Brain microvascular endothelial cell (primary cell): ENCODE measurements around the gene USP21.
A peak's percentile ranks its signal among the peaks of the same experiment; 100 is the strongest.

Experiments used
- DNase-seq: peaks from one replicate; pipeline ENCODE4 v3.0.0-alpha.2; 2020
- H3K27ac ChIP-seq: fragments of 250-450 bp; sonication (Bioruptor Pico); 2 replicates; pipeline ENCODE4 v1.5.1; 2020; ENCODE audit warnings: mild to moderate bottlenecking, moderate library complexity
- H3K27me3 ChIP-seq: fragments of 250-450 bp; sonication (Bioruptor Pico); replicated peaks from 2 replicates; pipeline ENCODE4 v1.5.1; 2020; ENCODE audit warnings: mild to moderate bottlenecking
- H3K36me3 ChIP-seq: fragments of 250-450 bp; sonication (Bioruptor Pico); replicated peaks from 2 replicates; pipeline ENCODE4 v1.5.1; 2020; ENCODE audit warnings: mild to moderate bottlenecking
- H3K4me3 ChIP-seq: 2 replicates; pipeline ENCODE4 v1.5.1; 2011; ENCODE audit warnings: low read depth, mild to moderate bottlenecking, control low read depth, low read length, moderate library complexity
- in situ Hi-C: cut with HindIII; loops from 2 replicates; pipeline ENCODE4 v1.10.0; 2017; ENCODE audit warnings: low sequenced_read_pairs, low pct_ligation_motif_present
- TF ChIP-seq, protein P1 (sequence below): IDR thresholded peaks from 2 replicates; pipeline ENCODE4 v1.5.1; 2011; ENCODE audit warnings: low read depth, mild to moderate bottlenecking, moderate library complexity, low read length, control low read depth, inconsistent platforms; ENCODE audit errors: missing control alignments

Gene USP21

GRCh38 chr1:161171191-161171590 lies 11.9 kb downstream of the USP21 start:
- no peak for DNase-seq
- Histone ChIP-seq H3K4me3 (no peak overlapping the region), H3K27ac (no peak overlapping the region), H3K27me3 (no peaks in the 10 kb centered on the region), H3K36me3 (peaks cover 53% of the 10 kb centered on the region)
- in situ Hi-C loops = no loop called here
- TF ChIP-seq, protein P1, sequence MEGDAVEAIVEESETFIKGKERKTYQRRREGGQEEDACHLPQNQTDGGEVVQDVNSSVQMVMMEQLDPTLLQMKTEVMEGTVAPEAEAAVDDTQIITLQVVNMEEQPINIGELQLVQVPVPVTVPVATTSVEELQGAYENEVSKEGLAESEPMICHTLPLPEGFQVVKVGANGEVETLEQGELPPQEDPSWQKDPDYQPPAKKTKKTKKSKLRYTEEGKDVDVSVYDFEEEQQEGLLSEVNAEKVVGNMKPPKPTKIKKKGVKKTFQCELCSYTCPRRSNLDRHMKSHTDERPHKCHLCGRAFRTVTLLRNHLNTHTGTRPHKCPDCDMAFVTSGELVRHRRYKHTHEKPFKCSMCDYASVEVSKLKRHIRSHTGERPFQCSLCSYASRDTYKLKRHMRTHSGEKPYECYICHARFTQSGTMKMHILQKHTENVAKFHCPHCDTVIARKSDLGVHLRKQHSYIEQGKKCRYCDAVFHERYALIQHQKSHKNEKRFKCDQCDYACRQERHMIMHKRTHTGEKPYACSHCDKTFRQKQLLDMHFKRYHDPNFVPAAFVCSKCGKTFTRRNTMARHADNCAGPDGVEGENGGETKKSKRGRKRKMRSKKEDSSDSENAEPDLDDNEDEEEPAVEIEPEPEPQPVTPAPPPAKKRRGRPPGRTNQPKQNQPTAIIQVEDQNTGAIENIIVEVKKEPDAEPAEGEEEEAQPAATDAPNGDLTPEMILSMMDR = peak; percentile 61

- Histone ChIP-seq H3K27me3 (no peaks in the 10 kb centered on the region), H3K4me3 (no peak overlapping the region), H3K36me3 (peaks cover 53% of the 10 kb centered on the region), H3K27ac (no peak overlapping the region)
- no peak for DNase-seq
- TF ChIP-seq, protein P1 = no peak
- in situ Hi-C loops = no loop called here
These were observed 12.4 kb downstream of the USP21 start for GRCh38 chr1:161171696-161172095.

- H3K4me3 ChIP-seq = no peak overlapping the region
- peaks cover 53% of the 10 kb centered on the region for H3K36me3 ChIP-seq
- H3K27ac ChIP-seq = peak overlapping the region; percentile 84
- in situ Hi-C loops = no loop called here
- H3K27me3 ChIP-seq = no peaks in the 10 kb centered on the region
- TF ChIP-seq, protein P1 = no peak
- no peak for DNase-seq
These were observed 13.0 kb downstream of the USP21 start for GRCh38 chr1:161172349-161172748.

DNA sequence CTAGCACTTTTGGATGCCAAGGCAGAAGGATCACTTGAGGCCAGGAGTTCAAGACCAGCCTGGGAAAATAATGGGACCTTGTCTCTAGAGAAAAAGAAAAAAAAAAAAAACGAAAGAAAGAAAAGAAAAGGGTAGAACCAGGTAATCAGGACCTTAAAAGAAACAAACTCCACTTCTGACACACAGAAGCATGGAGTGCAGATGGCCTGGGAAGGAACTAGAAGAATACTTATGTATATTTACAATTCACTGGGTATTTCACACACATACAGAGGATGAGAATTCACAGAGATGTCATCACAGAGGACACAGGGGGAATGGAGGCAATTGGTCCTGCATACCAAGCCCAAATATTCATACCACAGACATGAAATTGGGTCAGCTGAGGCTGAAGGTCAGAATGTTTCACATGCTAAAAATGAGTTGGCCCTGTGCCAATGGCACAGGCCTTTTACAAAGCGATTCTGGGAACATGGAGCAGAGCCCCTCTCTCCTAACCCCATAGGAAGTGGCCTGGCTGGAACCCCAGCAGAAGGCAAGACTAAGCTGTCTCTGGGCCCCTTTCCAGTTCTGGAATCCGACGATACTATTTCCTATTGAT lies 13.6 kb downstream of the USP21 start:
- Histone ChIP-seq H3K36me3 (peaks cover 51% of the 10 kb centered on the region), H3K27me3 (no peaks in the 10 kb centered on the region), H3K4me3 (no peak overlapping the region), H3K27ac (peak overlapping the region; percentile 84)
- peak; percentile 86 for DNase-seq
- TF ChIP-seq, protein P1 = no peak
- in situ Hi-C loops = no loop called here

DNA sequence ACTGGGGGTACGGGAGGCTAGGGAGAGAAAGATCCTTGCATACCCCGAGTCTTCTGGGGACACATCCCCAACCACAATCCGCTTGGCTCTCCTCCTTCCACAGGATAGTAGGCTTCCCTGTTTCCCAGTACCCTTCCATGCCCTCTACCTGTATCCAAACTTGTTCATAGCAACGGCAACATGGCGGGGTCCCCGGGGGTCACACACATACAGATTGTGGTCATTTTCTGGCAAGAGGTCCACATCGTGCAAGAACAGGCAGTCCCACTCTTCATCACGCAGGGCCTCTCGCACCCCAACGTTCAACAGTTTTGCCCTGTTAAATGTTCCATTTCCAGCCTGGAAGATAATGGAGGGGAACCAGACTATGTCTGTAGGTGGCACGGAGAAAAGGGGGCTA lies 14.4 kb downstream of the USP21 start:
- DNase-seq = no peak
- in situ Hi-C loops = no loop called here
- TF ChIP-seq, protein P1 = no peak
- Histone ChIP-seq H3K4me3 (no peak overlapping the region), H3K36me3 (peaks cover 49% of the 10 kb centered on the region), H3K27ac (peak overlapping the region; percentile 84), H3K27me3 (no peaks in the 10 kb centered on the region)

GRCh38 chr1:161174911-161175310 lies 15.6 kb downstream of the USP21 start:
- Histone ChIP-seq H3K36me3 (peaks cover 44% of the 10 kb centered on the region), H3K27me3 (no peaks in the 10 kb centered on the region), H3K27ac (no peak overlapping the region), H3K4me3 (no peak overlapping the region)
- in situ Hi-C loops = no loop called here
- DNase-seq = no peak
- TF ChIP-seq, protein P1 = no peak
